ENCODE results near the gene PRDM11.

PRDM11 gene

GRCh38 chr11:45169310-45170072 lies 23.1 kb downstream of the PRDM11 start:
- FAIRE-seq: no peak
- TF ChIP-seq PAX5 (IDR thresholded peaks at IDR 0.05; ENCODE audit: insufficient read depth, low read length, severe bottlenecking) (no peak), SPI1 (IDR thresholded peaks at IDR 0.05; ENCODE audit: low read depth, low read length) (no peak), TAF1 (IDR thresholded peaks at IDR 0.05; ENCODE audit: low read depth, low read length) (no peak)

GRCh38 chr11:45170484-45170883 lies 24.0 kb downstream of the PRDM11 start:
- TF ChIP-seq POU2F2 (IDR thresholded peaks at IDR 0.05; ENCODE audit: low read depth, low read length) (no peak), POLR2A (IDR thresholded peaks at IDR 0.05; ENCODE audit: low read depth, low read length) (no peak), POLR2AphosphoS5 (IDR thresholded peaks at IDR 0.05; ENCODE audit: low read depth, low read length) (no peak), PAX5 (IDR thresholded peaks at IDR 0.05; ENCODE audit: insufficient read depth, low read length, severe bottlenecking) (no peak), TAF1 (IDR thresholded peaks at IDR 0.05; ENCODE audit: low read depth, low read length) (no peak), SPI1 (IDR thresholded peaks at IDR 0.05; ENCODE audit: low read depth, low read length) (no peak)
- DNase-seq (ENCODE audit: insufficient read length, low spot score): no peak
- no peak for FAIRE-seq

More at GRCh38 chr11:45169310-45170072, 23.1 kb downstream of the PRDM11 start:
- DNase-seq (ENCODE audit: insufficient read length, low spot score): no peak

- DNase-seq (ENCODE audit: insufficient read length, low spot score): no peak
Observed at GRCh38 chr11:45171550-45171949, 25.1 kb downstream of the PRDM11 start.

GRCh38 chr11:45173064-45173463 lies 26.6 kb downstream of the PRDM11 start:
- TF ChIP-seq POLR2AphosphoS5 (IDR thresholded peaks at IDR 0.05; ENCODE audit: low read depth, low read length): no peak
- TF ChIP-seq POLR2A (IDR thresholded peaks at IDR 0.05; ENCODE audit: low read depth, low read length): no peak
- TF ChIP-seq PAX5 (IDR thresholded peaks at IDR 0.05; ENCODE audit: insufficient read depth, low read length, severe bottlenecking): no peak
- TF ChIP-seq SPI1 (IDR thresholded peaks at IDR 0.05; ENCODE audit: low read depth, low read length): no peak
- TF ChIP-seq TAF1 (IDR thresholded peaks at IDR 0.05; ENCODE audit: low read depth, low read length): no peak
- TF ChIP-seq POU2F2 (IDR thresholded peaks at IDR 0.05; ENCODE audit: low read depth, low read length): no peak
- FAIRE-seq (no peak), DNase-seq (ENCODE audit: insufficient read length, low spot score) (no peak)

More at GRCh38 chr11:45171550-45171949, 25.1 kb downstream of the PRDM11 start:
- FAIRE-seq: no peak
- TF ChIP-seq SPI1 (IDR thresholded peaks at IDR 0.05; ENCODE audit: low read depth, low read length) (peak; percentile 69), TAF1 (IDR thresholded peaks at IDR 0.05; ENCODE audit: low read depth, low read length) (no peak)

- TF ChIP-seq POU2F2 (IDR thresholded peaks at IDR 0.05; ENCODE audit: low read depth, low read length) (no peak), TAF1 (IDR thresholded peaks at IDR 0.05; ENCODE audit: low read depth, low read length) (no peak), POLR2AphosphoS5 (IDR thresholded peaks at IDR 0.05; ENCODE audit: low read depth, low read length) (no peak), PAX5 (IDR thresholded peaks at IDR 0.05; ENCODE audit: insufficient read depth, low read length, severe bottlenecking) (no peak), POLR2A (IDR thresholded peaks at IDR 0.05; ENCODE audit: low read depth, low read length) (no peak)
- DNase-seq (ENCODE audit: insufficient read length, low spot score): no peak
- FAIRE-seq: no peak
Observed at GRCh38 chr11:45174168-45174835, 27.9 kb downstream of the PRDM11 start.

GRCh38 chr11:45174963-45175362 lies 28.5 kb downstream of the PRDM11 start:
- FAIRE-seq (no peak), DNase-seq (ENCODE audit: insufficient read length, low spot score) (no peak)
- no peak for TF ChIP-seq PAX5 (IDR thresholded peaks at IDR 0.05; ENCODE audit: insufficient read depth, low read length, severe bottlenecking)
- TF ChIP-seq SPI1 (IDR thresholded peaks at IDR 0.05; ENCODE audit: low read depth, low read length): no peak
- no peak for TF ChIP-seq POU2F2 (IDR thresholded peaks at IDR 0.05; ENCODE audit: low read depth, low read length)
- TF ChIP-seq POLR2AphosphoS5 (IDR thresholded peaks at IDR 0.05; ENCODE audit: low read depth, low read length): no peak
- TF ChIP-seq POLR2A (IDR thresholded peaks at IDR 0.05; ENCODE audit: low read depth, low read length): no peak
- no peak for TF ChIP-seq TAF1 (IDR thresholded peaks at IDR 0.05; ENCODE audit: low read depth, low read length)

GRCh38 chr11:45176996-45177395 lies 30.6 kb downstream of the PRDM11 start:
- FAIRE-seq: no peak
- DNase-seq (ENCODE audit: insufficient read length, low spot score): no peak
- TF ChIP-seq TAF1 (IDR thresholded peaks at IDR 0.05; ENCODE audit: low read depth, low read length) (no peak), PAX5 (IDR thresholded peaks at IDR 0.05; ENCODE audit: insufficient read depth, low read length, severe bottlenecking) (no peak), SPI1 (IDR thresholded peaks at IDR 0.05; ENCODE audit: low read depth, low read length) (no peak)

- DNase-seq (ENCODE audit: insufficient read length, low spot score) (no peak), FAIRE-seq (no peak)
- TF ChIP-seq POLR2AphosphoS5 (IDR thresholded peaks at IDR 0.05; ENCODE audit: low read depth, low read length) (no peak), SPI1 (IDR thresholded peaks at IDR 0.05; ENCODE audit: low read depth, low read length) (no peak), PAX5 (IDR thresholded peaks at IDR 0.05; ENCODE audit: insufficient read depth, low read length, severe bottlenecking) (no peak), POU2F2 (IDR thresholded peaks at IDR 0.05; ENCODE audit: low read depth, low read length) (no peak), TAF1 (IDR thresholded peaks at IDR 0.05; ENCODE audit: low read depth, low read length) (no peak), POLR2A (IDR thresholded peaks at IDR 0.05; ENCODE audit: low read depth, low read length) (no peak)
Observed at GRCh38 chr11:45178223-45178622, 31.8 kb downstream of the PRDM11 start.

GRCh38 chr11:45178890-45179671 lies 32.6 kb downstream of the PRDM11 start:
- no peak for DNase-seq (ENCODE audit: insufficient read length, low spot score)
- FAIRE-seq: no peak
- TF ChIP-seq POU2F2 (IDR thresholded peaks at IDR 0.05; ENCODE audit: low read depth, low read length) (no peak), POLR2AphosphoS5 (IDR thresholded peaks at IDR 0.05; ENCODE audit: low read depth, low read length) (no peak), PAX5 (IDR thresholded peaks at IDR 0.05; ENCODE audit: insufficient read depth, low read length, severe bottlenecking) (no peak), POLR2A (IDR thresholded peaks at IDR 0.05; ENCODE audit: low read depth, low read length) (no peak), TAF1 (IDR thresholded peaks at IDR 0.05; ENCODE audit: low read depth, low read length) (no peak), SPI1 (IDR thresholded peaks at IDR 0.05; ENCODE audit: low read depth, low read length) (no peak)
